Measurements from ENCODE around the gene TM7SF3.
"Not testable (repeated sequence)": the region's sequence is repeated elsewhere in the genome, so short reads cannot be mapped to it uniquely, and the experiment has no call there.

The TM7SF3 gene

GRCh38 chr12:27031531-27031930 is 17.3 kb upstream of the TM7SF3 start:
- in situ Hi-C loops (cut with MboI; ENCODE audit: low pct_unique_long_range_greater_than_20kb, low sequenced_read_pairs, unreplicated experiment), result loop anchor here (10.0 kb wide), 1 partner anchor 93 kb away; no protein-coding TSS in a partner anchor
- no peak for TF ChIP-seq CTCF (IDR thresholded peaks at IDR 0.05; ENCODE audit: extremely low read depth, insufficient read depth, missing control alignments)
- no peak for DNase-seq (ENCODE audit: low spot score)

- TF ChIP-seq CTCF (IDR thresholded peaks at IDR 0.05; ENCODE audit: extremely low read depth, insufficient read depth, missing control alignments), result no peak
- no peak for DNase-seq (ENCODE audit: low spot score)
- in situ Hi-C loops (cut with MboI; ENCODE audit: low pct_unique_long_range_greater_than_20kb, low sequenced_read_pairs, unreplicated experiment), result no loop called here
Measured at GRCh38 chr12:27026257-27026656, 12.1 kb upstream of the TM7SF3 start.

DNA sequence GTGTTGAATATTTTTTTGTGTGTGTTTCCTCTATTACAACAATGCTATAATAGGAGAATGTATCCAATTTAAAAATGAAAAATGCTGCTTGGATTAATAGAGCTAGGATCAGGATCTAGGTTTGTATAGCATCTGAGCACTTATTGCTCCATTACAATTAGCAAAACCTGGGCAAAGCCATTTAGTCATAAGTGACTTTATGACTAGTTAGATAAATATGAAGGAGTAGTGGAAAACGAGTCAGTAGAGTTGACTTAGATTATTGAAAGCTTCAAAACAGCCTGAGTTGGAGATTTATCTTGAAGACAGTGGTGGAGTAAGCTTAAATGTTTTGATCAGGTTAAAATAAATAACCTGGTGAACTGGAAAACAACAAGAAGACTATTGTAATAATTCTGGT is 10.9 kb upstream of the TM7SF3 start:
- in situ Hi-C loops (cut with MboI; ENCODE audit: low pct_unique_long_range_greater_than_20kb, low sequenced_read_pairs, unreplicated experiment), result no loop called here
- DNase-seq (ENCODE audit: low spot score), result no peak
- TF ChIP-seq CTCF (IDR thresholded peaks at IDR 0.05; ENCODE audit: extremely low read depth, insufficient read depth, missing control alignments), result no peak

DNA sequence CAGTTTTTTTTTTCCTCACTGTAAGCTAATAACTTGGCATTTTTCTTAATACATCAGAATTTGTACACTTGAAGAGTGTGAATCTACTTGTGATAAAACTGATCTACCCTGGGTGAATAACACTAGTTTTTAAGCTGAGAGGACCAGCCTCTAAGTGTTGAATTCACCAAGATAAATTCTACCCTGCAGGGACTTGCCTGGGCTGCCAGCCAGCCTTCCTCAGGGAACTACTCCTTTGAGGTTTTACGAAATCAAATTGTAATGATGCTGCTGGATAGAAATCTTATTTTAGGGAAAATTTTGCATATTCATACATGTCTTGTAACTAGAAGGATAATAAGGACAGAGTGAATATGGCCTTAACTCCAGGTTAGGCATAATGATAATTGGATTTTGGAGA is 10.1 kb upstream of the TM7SF3 start:
- in situ Hi-C loops (cut with MboI; ENCODE audit: low pct_unique_long_range_greater_than_20kb, low sequenced_read_pairs, unreplicated experiment), result no loop called here
- no peak for DNase-seq (ENCODE audit: low spot score)
- no peak for TF ChIP-seq CTCF (IDR thresholded peaks at IDR 0.05; ENCODE audit: extremely low read depth, insufficient read depth, missing control alignments)

GRCh38 chr12:27020761-27021160 is 6.6 kb upstream of the TM7SF3 start:
- in situ Hi-C loops (cut with MboI; ENCODE audit: low pct_unique_long_range_greater_than_20kb, low sequenced_read_pairs, unreplicated experiment), result no loop called here
- no peak for TF ChIP-seq CTCF (IDR thresholded peaks at IDR 0.05; ENCODE audit: extremely low read depth, insufficient read depth, missing control alignments)
- no peak for DNase-seq (ENCODE audit: low spot score)

DNA sequence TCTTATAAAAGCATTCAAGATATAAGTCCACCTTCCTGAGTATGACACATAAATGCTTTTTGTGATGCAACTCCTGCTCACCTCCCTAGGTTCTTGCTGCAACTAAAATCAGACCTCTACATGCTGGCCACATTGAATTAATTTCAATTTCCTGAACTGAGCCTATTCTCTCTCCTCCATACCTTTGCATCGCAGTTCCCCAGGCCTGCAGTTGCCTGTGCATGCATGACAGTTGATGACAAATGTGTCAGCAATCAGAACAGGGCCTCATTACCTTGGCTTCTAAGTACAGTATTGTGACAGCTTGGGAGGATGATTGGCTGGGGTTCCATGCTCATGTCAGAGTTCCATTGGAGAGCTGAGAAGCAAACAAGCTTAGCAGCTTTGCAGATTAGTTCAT is 3.9 kb upstream of the TM7SF3 start:
- no peak for TF ChIP-seq CTCF (IDR thresholded peaks at IDR 0.05; ENCODE audit: extremely low read depth, insufficient read depth, missing control alignments)
- in situ Hi-C loops (cut with MboI; ENCODE audit: low pct_unique_long_range_greater_than_20kb, low sequenced_read_pairs, unreplicated experiment), result no loop called here
- DNase-seq (ENCODE audit: low spot score), result no peak

DNA sequence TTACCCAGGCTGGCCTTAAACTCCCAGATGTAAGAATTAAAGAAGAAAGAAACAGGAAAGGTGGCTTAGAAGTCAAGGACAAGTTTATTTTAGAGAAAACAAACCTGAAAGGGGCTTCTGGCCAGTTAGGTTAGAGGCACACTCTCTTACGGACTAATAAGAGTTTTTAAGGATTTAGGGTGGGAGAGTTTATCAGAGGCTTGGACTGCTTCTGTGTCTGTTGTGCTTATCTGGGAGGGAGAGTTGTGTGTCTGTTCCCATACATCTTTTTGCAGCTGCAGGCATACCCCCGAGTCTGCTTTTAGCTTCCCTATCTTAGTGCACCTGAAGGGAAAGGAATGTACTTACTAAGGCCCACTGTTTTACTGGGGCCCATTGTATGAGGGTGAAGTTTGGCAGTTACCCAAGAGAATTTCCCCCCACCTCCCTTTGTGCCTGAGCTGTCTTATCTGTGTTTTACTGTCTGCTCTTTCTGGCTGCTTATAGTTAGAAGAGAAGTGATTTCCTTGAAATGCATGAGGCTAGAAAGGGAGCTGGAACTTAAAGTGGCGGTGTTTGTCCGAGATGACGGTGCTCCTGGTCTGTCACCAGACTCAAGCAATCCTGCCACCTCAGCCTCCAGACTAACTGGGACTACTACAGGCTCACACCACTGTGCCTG is 3.1 kb upstream of the TM7SF3 start:
- in situ Hi-C loops (cut with MboI; ENCODE audit: low pct_unique_long_range_greater_than_20kb, low sequenced_read_pairs, unreplicated experiment); DNase-seq (ENCODE audit: low spot score): not testable (repeated sequence)
